ENCODE data around the gene ITM2C.

The ITM2C gene

GRCh38 chr2:230877116-230877758 lies 12.5 kb downstream of the ITM2C start:
- TF ChIP-seq TAF1 (IDR thresholded peaks at IDR 0.05; ENCODE audit: borderline replicate concordance, insufficient read depth, low read length) (no peak), REST (IDR thresholded peaks at IDR 0.05; ENCODE audit: insufficient read depth in 1 of 2, low read depth in 2 of 2, low read length in 2 of 2) (no peak), FOXP2 (optimal IDR thresholded peaks at IDR 0.05; ENCODE audit: borderline replicate concordance, extremely low read depth, extremely low read length, insufficient read depth) (no peak), POLR2AphosphoS5 (IDR thresholded peaks at IDR 0.05; ENCODE audit: low read depth, low read length) (no peak), SIN3A (IDR thresholded peaks at IDR 0.05; ENCODE audit: borderline replicate concordance, insufficient read depth, low read length) (no peak)

GRCh38 chr2:230877759-230878598 lies 13.2 kb downstream of the ITM2C start:
- no peak for TF ChIP-seq REST (IDR thresholded peaks at IDR 0.05; ENCODE audit: insufficient read depth in 1 of 2, low read depth in 2 of 2, low read length in 2 of 2)
- TF ChIP-seq POLR2AphosphoS5 (IDR thresholded peaks at IDR 0.05; ENCODE audit: low read depth, low read length), result no peak
- TF ChIP-seq TAF1 (IDR thresholded peaks at IDR 0.05; ENCODE audit: borderline replicate concordance, insufficient read depth, low read length), result no peak
- no peak for TF ChIP-seq FOXP2 (optimal IDR thresholded peaks at IDR 0.05; ENCODE audit: borderline replicate concordance, extremely low read depth, extremely low read length, insufficient read depth)
- TF ChIP-seq SIN3A (IDR thresholded peaks at IDR 0.05; ENCODE audit: borderline replicate concordance, insufficient read depth, low read length), result no peak

- TF ChIP-seq TAF1 (IDR thresholded peaks at IDR 0.05; ENCODE audit: borderline replicate concordance, insufficient read depth, low read length), result no peak
- no peak for TF ChIP-seq SIN3A (IDR thresholded peaks at IDR 0.05; ENCODE audit: borderline replicate concordance, insufficient read depth, low read length)
- TF ChIP-seq REST (IDR thresholded peaks at IDR 0.05; ENCODE audit: insufficient read depth in 1 of 2, low read depth in 2 of 2, low read length in 2 of 2), result no peak
- TF ChIP-seq FOXP2 (optimal IDR thresholded peaks at IDR 0.05; ENCODE audit: borderline replicate concordance, extremely low read depth, extremely low read length, insufficient read depth), result no peak
- TF ChIP-seq POLR2AphosphoS5 (IDR thresholded peaks at IDR 0.05; ENCODE audit: low read depth, low read length), result no peak
These were observed 14.0 kb downstream of the ITM2C start for GRCh38 chr2:230878599-230879188.

GRCh38 chr2:230879271-230879882 lies 14.6 kb downstream of the ITM2C start:
- TF ChIP-seq POLR2AphosphoS5 (IDR thresholded peaks at IDR 0.05; ENCODE audit: low read depth, low read length) (no peak), SIN3A (IDR thresholded peaks at IDR 0.05; ENCODE audit: borderline replicate concordance, insufficient read depth, low read length) (no peak), REST (IDR thresholded peaks at IDR 0.05; ENCODE audit: insufficient read depth in 1 of 2, low read depth in 2 of 2, low read length in 2 of 2) (no peak)

Data from PFSK-1 (cell line).